ENCODE results near the gene FAM83C. TPM values are rescaled to one million over a fixed set of nuclear protein-coding genes. Genes with fewer than 3 reads are reported as not detected.

The FAM83C gene
- polyA plus RNA-seq, 3 donors = not detected

GRCh38 chr20:35271904-35272303, 20.3 kb downstream of the FAM83C start:
- Mint-ChIP-seq H3K27ac (no peak overlapping the region), H3K36me3 (peaks cover 53 to 71% of the 10 kb centered on the region in 2 donors), H3K9me3 (no peaks in the 10 kb centered on the region), H3K4me3 (no peak overlapping the region), H3K27me3 (ENCODE audit: low read depth in 3 of 3) (peaks cover 0 to 1% (median 0%) of the 10 kb centered on the region in 3 donors), H3K4me1 (peaks cover 3% of the 10 kb centered on the region)
- Histone ChIP-seq H3K27ac (ENCODE audit: low read depth in 1 of 2, low read length in 2 of 2) (no peak overlapping the region), H3K4me2 (replicated peaks; ENCODE audit: extremely low read depth, low read length, poor library complexity, severe bottlenecking) (no peak overlapping the region), H4K20me1 (ENCODE audit: insufficient read depth, low read length) (peaks cover 37% of the 10 kb centered on the region), H3K4me1 (ENCODE audit: control insufficient read depth in 1 of 2, insufficient read depth in 2 of 2, low read length in 2 of 2) (peaks cover 7 to 10% of the 10 kb centered on the region in 2 donors), H3K4me3 (replicated peaks in 1 of 3; ENCODE audit: low read depth in 2 of 3, low read length in 3 of 3) (no peak overlapping the region), H2AFZ (ENCODE audit: insufficient read depth, low read depth, low read length, poor library complexity, severe bottlenecking) (no peak overlapping the region), H3K27me3 (ENCODE audit: control insufficient read depth in 2 of 2, insufficient read depth in 2 of 2, low read length in 2 of 2) (no peaks in the 10 kb centered on the region), H3K36me3 (replicated peaks in 1 of 2; ENCODE audit: control insufficient read depth in 1 of 2, insufficient read depth in 2 of 2, low read length in 2 of 2) (peaks cover 45 to 75% of the 10 kb centered on the region in 2 donors), H3K79me2 (ENCODE audit: insufficient read depth, low read length) (peaks cover 14% of the 10 kb centered on the region), H3K9me3 (replicated peaks in 1 of 2; ENCODE audit: control insufficient read depth in 1 of 2, insufficient read depth in 1 of 2, low read length in 2 of 2) (no peaks in the 10 kb centered on the region), H3K9ac (ENCODE audit: insufficient read depth, low read length, poor library complexity, severe bottlenecking) (no peak overlapping the region)
- no peak for DNase-seq
- WGBS (ENCODE audit: insufficient coverage) = 98% methylated on average over 5 of the region's 7 CpGs
- TF ChIP-seq CTCF (IDR thresholded peaks at IDR 0.05) = no peak
- intact Hi-C loops (cut with micrococcal nuclease) = loop anchor here in 1 of 2 donors (10.0 kb wide), 1 partner anchor 127 kb away; the partner anchor contains the start of gene EDEM2

- H3K36me3 ChIP-seq (replicated peaks in 1 of 2; ENCODE audit: control insufficient read depth in 1 of 2, insufficient read depth in 2 of 2, low read length in 2 of 2) = peaks cover 50 to 78% of the 10 kb centered on the region in 2 donors
- H3K27me3 ChIP-seq (ENCODE audit: control insufficient read depth in 2 of 2, insufficient read depth in 2 of 2, low read length in 2 of 2) = no peaks in the 10 kb centered on the region
- no peak overlapping the region for H3K4me2 ChIP-seq (replicated peaks; ENCODE audit: extremely low read depth, low read length, poor library complexity, severe bottlenecking)
- Mint-ChIP-seq H3K9me3 (no peaks in the 10 kb centered on the region), H3K36me3 (peaks cover 57 to 78% of the 10 kb centered on the region in 2 donors), H3K27me3 (ENCODE audit: low read depth in 3 of 3) (peaks cover 0 to 1% (median 0%) of the 10 kb centered on the region in 3 donors), H3K4me1 (no peaks in the 10 kb centered on the region), H3K4me3 (no peak overlapping the region), H3K27ac (peak overlapping the region in 1 of 7 donors; percentile 3)
- no peak for DNase-seq
- H2AFZ ChIP-seq (ENCODE audit: insufficient read depth, low read depth, low read length, poor library complexity, severe bottlenecking) = no peak overlapping the region
- no peak overlapping the region for H3K27ac ChIP-seq (ENCODE audit: low read depth in 1 of 2, low read length in 2 of 2)
- peaks cover 31% of the 10 kb centered on the region for H4K20me1 ChIP-seq (ENCODE audit: insufficient read depth, low read length)
- H3K9ac ChIP-seq (ENCODE audit: insufficient read depth, low read length, poor library complexity, severe bottlenecking) = no peak overlapping the region
- WGBS (ENCODE audit: insufficient coverage) = 99% methylated on average over 14 of the region's 20 CpGs
- H3K4me1 ChIP-seq (ENCODE audit: control insufficient read depth in 1 of 2, insufficient read depth in 2 of 2, low read length in 2 of 2) = peaks cover under 1 to 4% of the 10 kb centered on the region in 2 donors
- no peak overlapping the region for H3K4me3 ChIP-seq (replicated peaks in 1 of 3; ENCODE audit: low read depth in 2 of 3, low read length in 3 of 3)
- H3K79me2 ChIP-seq (ENCODE audit: insufficient read depth, low read length) = peaks cover 8% of the 10 kb centered on the region
- intact Hi-C loops (cut with micrococcal nuclease) = loop anchor here in 1 of 2 donors (10.0 kb wide), 1 partner anchor 126 kb away; the partner anchor contains the start of gene EDEM2
- TF ChIP-seq CTCF (IDR thresholded peaks at IDR 0.05) = no peak
- H3K9me3 ChIP-seq (replicated peaks in 1 of 2; ENCODE audit: control insufficient read depth in 1 of 2, insufficient read depth in 1 of 2, low read length in 2 of 2) = no peaks in the 10 kb centered on the region
These were observed 20.9 kb downstream of the FAM83C start for GRCh38 chr20:35271073-35271882.
